Renal cortical epithelial cell (primary cell): ENCODE results near the gene NTM. TPM values are rescaled to one million over a fixed set of nuclear protein-coding genes. Genes with fewer than 3 reads are reported as not detected.
"Not testable (repeated sequence)": the region's sequence is repeated elsewhere in the genome, so short reads cannot be mapped to it uniquely, and the experiment has no call there.

Experiments used
- DNase-seq: peaks from one replicate; pipeline ENCODE4 v3.0.0-alpha.2; 2011; ENCODE audit warnings: low read depth
- total RNA-seq: library from RNA; depleted of rRNA; stranded (reverse); fragments of >200 nt; gene quantifications from 2 replicates; pipeline ENCODE4 v1.2.3, GENCODE V29; 2014

Gene NTM
- total RNA-seq = 0.85 and 6.4 TPM in 2 replicates

- peak; percentile 8 for DNase-seq
Measured at GRCh38 chr11:131370090-131370751, at the start of gene NTM. NTM (plus strand) TSS chr11:131370615.

- DNase-seq = no peak
Measured at GRCh38 chr11:131324921-131325570, 45.4 kb upstream of the NTM start.

GRCh38 chr11:131326829-131327228 lies 43.6 kb upstream of the NTM start:
- DNase-seq = no peak

GRCh38 chr11:131327421-131327820 lies 43.0 kb upstream of the NTM start:
- no peak for DNase-seq

GRCh38 chr11:131328843-131329242 lies 41.6 kb upstream of the NTM start:
- no peak for DNase-seq

- no peak for DNase-seq
Measured at GRCh38 chr11:131331010-131331409, 39.4 kb upstream of the NTM start.

GRCh38 chr11:131331546-131331945 lies 38.9 kb upstream of the NTM start:
- DNase-seq = no peak

GRCh38 chr11:131334601-131335000 lies 35.8 kb upstream of the NTM start:
- DNase-seq = no peak

GRCh38 chr11:131341900-131342299 lies 28.5 kb upstream of the NTM start:
- not testable (repeated sequence) for DNase-seq

GRCh38 chr11:131342442-131342841 lies 28.0 kb upstream of the NTM start:
- DNase-seq = not testable (repeated sequence)

GRCh38 chr11:131345406-131345805 lies 25.0 kb upstream of the NTM start:
- no peak for DNase-seq

- no peak for DNase-seq
Measured at GRCh38 chr11:131349368-131350086, 20.9 kb upstream of the NTM start.

- DNase-seq = no peak
Measured at GRCh38 chr11:131350872-131351271, 19.5 kb upstream of the NTM start.

GRCh38 chr11:131351848-131352247 lies 18.6 kb upstream of the NTM start:
- no peak for DNase-seq

- no peak for DNase-seq
Measured at GRCh38 chr11:131353766-131354165, 16.6 kb upstream of the NTM start.

- DNase-seq = no peak
Measured at GRCh38 chr11:131354251-131354701, 16.1 kb upstream of the NTM start.

- DNase-seq = no peak
Measured at GRCh38 chr11:131356206-131356605, 14.2 kb upstream of the NTM start.

GRCh38 chr11:131365329-131365930 lies 5.0 kb upstream of the NTM start:
- no peak for DNase-seq

- no peak for DNase-seq
Measured at GRCh38 chr11:131370901-131371790, 731 bp downstream of the NTM start.

- DNase-seq = no peak
Measured at GRCh38 chr11:131371791-131372104, 1.3 kb downstream of the NTM start.

- DNase-seq = no peak
Measured at GRCh38 chr11:131372234-131372962, 2.0 kb downstream of the NTM start.
